GM19035 (cell line): ENCODE data around the gene SPSB1.

Experiments used
- ATAC-seq: cut with Tn5 transposase; IDR thresholded peaks from one replicate; pipeline ENCODE4 v1.9.1; 2021; ENCODE audit not compliant: unreplicated experiment

Gene SPSB1

GRCh38 chr1:9258629-9259028, 34.1 kb upstream of the SPSB1 start:
- ATAC-seq, result no peak

GRCh38 chr1:9260059-9260766, 32.5 kb upstream of the SPSB1 start:
- no peak for ATAC-seq

- no peak for ATAC-seq
These were observed 31.2 kb upstream of the SPSB1 start for GRCh38 chr1:9261496-9261895.

- ATAC-seq, result no peak
These were observed 30.4 kb upstream of the SPSB1 start for GRCh38 chr1:9262096-9262986.

- no peak for ATAC-seq
These were observed 29.3 kb upstream of the SPSB1 start for GRCh38 chr1:9263276-9263855.

- no peak for ATAC-seq
These were observed 28.5 kb upstream of the SPSB1 start for GRCh38 chr1:9263984-9264872.

GRCh38 chr1:9265037-9265436, 27.7 kb upstream of the SPSB1 start:
- ATAC-seq, result no peak

- ATAC-seq, result no peak
These were observed 26.7 kb upstream of the SPSB1 start for GRCh38 chr1:9265968-9266367.

- ATAC-seq, result no peak
These were observed 25.4 kb upstream of the SPSB1 start for GRCh38 chr1:9267352-9267686.

- ATAC-seq, result no peak
These were observed 24.7 kb upstream of the SPSB1 start for GRCh38 chr1:9267827-9268581.

- ATAC-seq, result no peak
These were observed 23.6 kb upstream of the SPSB1 start for GRCh38 chr1:9269078-9269501.

GRCh38 chr1:9269721-9270120, 23.0 kb upstream of the SPSB1 start:
- no peak for ATAC-seq

- no peak for ATAC-seq
These were observed 22.3 kb upstream of the SPSB1 start for GRCh38 chr1:9270290-9270883.

- ATAC-seq, result no peak
These were observed 21.4 kb upstream of the SPSB1 start for GRCh38 chr1:9271283-9271682.

- no peak for ATAC-seq
These were observed 20.7 kb upstream of the SPSB1 start for GRCh38 chr1:9271861-9272595.

- ATAC-seq, result no peak
These were observed 19.5 kb upstream of the SPSB1 start for GRCh38 chr1:9273177-9273576.

- ATAC-seq, result no peak
These were observed 17.5 kb upstream of the SPSB1 start for GRCh38 chr1:9275161-9275560.

- peak; percentile 86 for ATAC-seq
These were observed 17.1 kb upstream of the SPSB1 start for GRCh38 chr1:9275567-9276034.

GRCh38 chr1:9278116-9278515, 14.6 kb upstream of the SPSB1 start:
- no peak for ATAC-seq
